ENCODE measurements around the gene BTAF1. TPM values are rescaled to one million over a fixed set of nuclear protein-coding genes. Genes with fewer than 3 reads are reported as not detected.
A peak's percentile ranks its signal among the peaks of the same experiment; 100 is the strongest.
"Not testable (repeated sequence)": the region's sequence is repeated elsewhere in the genome, so short reads cannot be mapped to it uniquely, and the experiment has no call there.

The BTAF1 gene
- total RNA-seq, 1 donor from 2014 or later: 31.0 TPM

GRCh38 chr10:92031580-92031979 lies 108.0 kb downstream of the BTAF1 start:
- intact Hi-C loops (cut with DNase I): no loop called here
- Histone ChIP-seq H3K27ac (no peak overlapping the region), H3K9me3 (no peaks in the 10 kb centered on the region), H3K27me3 (ENCODE audit: low read depth) (no peaks in the 10 kb centered on the region), H3K36me3 (peaks cover 66% of the 10 kb centered on the region), H3K4me3 (no peak overlapping the region), H3K4me1 (no peaks in the 10 kb centered on the region)
- no peak for DNase-seq
- no peak for TF ChIP-seq CTCF (IDR thresholded peaks at IDR 0.05)
- ATAC-seq: no peak

GRCh38 chr10:92033070-92033469 lies 109.5 kb downstream of the BTAF1 start:
- H3K4me3 ChIP-seq; ATAC-seq; H3K4me1 ChIP-seq; intact Hi-C loops (cut with DNase I); H3K27me3 ChIP-seq (ENCODE audit: low read depth); H3K9me3 ChIP-seq; H3K27ac ChIP-seq; DNase-seq: not testable (repeated sequence)
- H3K36me3 ChIP-seq: peaks cover 51% of the 10 kb centered on the region

- H3K4me3 ChIP-seq: no peak overlapping the region
- H3K9me3 ChIP-seq: no peaks in the 10 kb centered on the region
- H3K4me1 ChIP-seq: no peaks in the 10 kb centered on the region
- no peaks in the 10 kb centered on the region for H3K27me3 ChIP-seq (ENCODE audit: low read depth)
- no peak for TF ChIP-seq CTCF (IDR thresholded peaks at IDR 0.05)
- no peak overlapping the region for H3K27ac ChIP-seq
- intact Hi-C loops (cut with DNase I): no loop called here
- DNase-seq: no peak
- ATAC-seq: no peak
- no peaks in the 10 kb centered on the region for H3K36me3 ChIP-seq
Observed at GRCh38 chr10:92038949-92039348, 115.4 kb downstream of the BTAF1 start.

- DNase-seq: no peak
- H3K27ac ChIP-seq: no peak overlapping the region
- ATAC-seq: no peak
- no peaks in the 10 kb centered on the region for H3K9me3 ChIP-seq
- H3K36me3 ChIP-seq: no peaks in the 10 kb centered on the region
- H3K4me3 ChIP-seq: no peak overlapping the region
- intact Hi-C loops (cut with DNase I): no loop called here
- no peak for TF ChIP-seq CTCF (IDR thresholded peaks at IDR 0.05)
- H3K27me3 ChIP-seq (ENCODE audit: low read depth): no peaks in the 10 kb centered on the region
- no peaks in the 10 kb centered on the region for H3K4me1 ChIP-seq
Observed at GRCh38 chr10:92042541-92042940, 119.0 kb downstream of the BTAF1 start.

GRCh38 chr10:92045641-92046106 lies 122.1 kb downstream of the BTAF1 start:
- DNase-seq (no peak), ATAC-seq (peak in 1 of 2 donors; percentile 38)
- H3K27me3 ChIP-seq (ENCODE audit: low read depth): no peaks in the 10 kb centered on the region
- H3K4me3 ChIP-seq: no peak overlapping the region
- no peaks in the 10 kb centered on the region for H3K9me3 ChIP-seq
- H3K4me1 ChIP-seq: no peaks in the 10 kb centered on the region
- H3K36me3 ChIP-seq: no peaks in the 10 kb centered on the region
- no peak overlapping the region for H3K27ac ChIP-seq
- intact Hi-C loops (cut with DNase I): no loop called here
- TF ChIP-seq CTCF (IDR thresholded peaks at IDR 0.05): no peak

GRCh38 chr10:92047215-92047614 lies 123.6 kb downstream of the BTAF1 start:
- Histone ChIP-seq H3K36me3 (peaks cover 14% of the 10 kb centered on the region), H3K4me3 (no peak overlapping the region), H3K4me1 (no peaks in the 10 kb centered on the region), H3K27ac (no peak overlapping the region), H3K27me3 (ENCODE audit: low read depth) (no peaks in the 10 kb centered on the region), H3K9me3 (no peaks in the 10 kb centered on the region)
- ATAC-seq: no peak
- no peak for DNase-seq
- TF ChIP-seq CTCF (IDR thresholded peaks at IDR 0.05): no peak
- intact Hi-C loops (cut with DNase I): no loop called here

Measured in lower lobe of right lung (tissue), 2 donors.